Endothelial cell of hepatic sinusoid (primary cell): ENCODE data around the gene CCDC13.

ENCODE experiments used
- in situ Hi-C: cut with HindIII; loops from 2 replicates; pipeline ENCODE4 v1.10.0; 2017; ENCODE audit warnings: low sequenced_read_pairs

The CCDC13 gene

GRCh38 chr3:42755681-42756578 lies 17.1 kb downstream of the CCDC13 start:
- in situ Hi-C loops, result loop anchor here (5.0 to 25.0 kb wide), 2 partner anchors 44 to 131 kb away; partner anchors contain the start of gene CYP8B1

- in situ Hi-C loops, result loop anchor here (25.0 kb wide), 1 partner anchor 134 kb away; the partner anchor contains the start of gene CYP8B1
Observed at GRCh38 chr3:42753757-42754156, 19.3 kb downstream of the CCDC13 start.

GRCh38 chr3:42752961-42753360 lies 20.1 kb downstream of the CCDC13 start:
- in situ Hi-C loops, result loop anchor here (25.0 kb wide), 1 partner anchor 134 kb away; the partner anchor contains the start of gene CYP8B1

- in situ Hi-C loops, result loop anchor here (25.0 kb wide), 1 partner anchor 135 kb away; the partner anchor contains the start of gene CYP8B1
Observed at GRCh38 chr3:42752441-42752840, 20.6 kb downstream of the CCDC13 start.

DNA sequence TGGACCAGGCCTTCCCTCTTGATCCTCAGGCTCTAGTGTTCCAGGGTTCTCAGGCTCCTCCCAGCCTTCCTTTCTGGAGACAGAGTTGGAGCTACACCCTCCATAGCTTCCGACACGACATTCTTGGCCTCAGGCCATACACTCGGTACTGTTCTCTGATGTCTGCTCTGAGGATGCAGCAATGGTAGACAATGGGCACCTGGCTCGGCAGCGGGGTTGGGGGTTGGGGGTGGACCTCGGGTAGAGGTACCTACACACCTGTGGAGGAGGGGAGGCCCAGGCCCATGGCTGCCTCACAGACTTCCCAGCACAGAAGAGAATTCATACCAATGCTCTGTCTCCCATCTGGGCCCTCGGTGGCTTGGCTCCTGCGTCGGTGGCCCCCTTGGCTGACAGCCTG lies 21.4 kb downstream of the CCDC13 start:
- in situ Hi-C loops, result loop anchor here (25.0 kb wide), 1 partner anchor 136 kb away; the partner anchor contains the start of gene CYP8B1

GRCh38 chr3:42750834-42751233 lies 22.2 kb downstream of the CCDC13 start:
- in situ Hi-C loops, result loop anchor here (25.0 kb wide), 1 partner anchor 136 kb away; the partner anchor contains the start of gene CYP8B1

GRCh38 chr3:42749753-42750231 lies 23.3 kb downstream of the CCDC13 start:
- in situ Hi-C loops, result loop anchor here (25.0 kb wide), 1 partner anchor 138 kb away; the partner anchor contains the start of gene CYP8B1

GRCh38 chr3:42749025-42749752 lies 23.9 kb downstream of the CCDC13 start:
- in situ Hi-C loops, result no loop called here

- in situ Hi-C loops, result no loop called here
Observed at GRCh38 chr3:42747581-42747980, 25.5 kb downstream of the CCDC13 start.

DNA sequence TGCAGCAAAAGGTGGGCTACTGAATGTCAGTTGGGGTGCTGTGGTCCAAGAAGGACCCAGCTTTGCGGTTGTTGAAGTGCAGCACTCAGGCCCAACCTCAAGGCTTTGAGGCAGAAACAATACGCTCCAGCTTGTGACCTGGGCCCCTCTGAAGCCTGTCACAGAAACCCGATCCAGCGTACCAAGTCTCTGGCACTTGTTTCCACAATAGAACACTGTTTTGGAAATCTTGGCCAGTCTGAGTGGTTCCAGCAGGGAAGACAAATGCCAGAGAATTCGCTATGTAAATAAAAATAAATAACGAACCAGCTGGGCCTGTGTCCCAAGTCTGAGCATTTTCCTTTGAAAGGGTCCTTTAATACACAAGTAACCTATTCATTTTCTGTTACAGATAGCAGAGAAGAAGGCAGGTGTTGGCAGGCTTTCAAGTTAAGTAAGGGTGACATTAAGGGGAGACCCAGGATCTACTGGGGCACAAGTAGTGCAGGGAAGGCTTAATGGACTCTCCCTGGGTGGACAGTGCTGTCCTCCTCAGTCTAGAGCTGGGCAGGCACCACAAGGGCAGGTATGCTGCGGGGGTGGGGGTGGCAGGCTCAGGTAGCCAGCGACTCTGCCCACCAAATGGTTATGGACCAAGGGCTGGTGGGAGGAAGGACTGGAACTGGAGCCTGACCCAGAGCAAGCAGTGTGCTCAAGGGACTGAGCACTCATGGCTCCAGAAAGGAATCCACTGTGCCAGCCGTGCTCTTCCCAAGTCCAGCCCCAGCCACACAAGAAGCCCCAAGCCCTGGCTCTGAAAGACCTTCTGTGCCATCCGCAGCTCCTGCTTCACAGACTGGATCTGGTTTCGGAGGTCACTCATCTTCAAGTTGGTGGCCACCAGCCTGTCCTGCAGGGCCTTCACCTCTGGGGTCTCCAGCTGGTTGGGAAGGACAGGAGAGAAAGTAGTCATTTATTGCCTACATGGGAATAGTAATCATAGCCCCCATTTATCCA lies 26.3 kb downstream of the CCDC13 start:
- in situ Hi-C loops, result no loop called here

DNA sequence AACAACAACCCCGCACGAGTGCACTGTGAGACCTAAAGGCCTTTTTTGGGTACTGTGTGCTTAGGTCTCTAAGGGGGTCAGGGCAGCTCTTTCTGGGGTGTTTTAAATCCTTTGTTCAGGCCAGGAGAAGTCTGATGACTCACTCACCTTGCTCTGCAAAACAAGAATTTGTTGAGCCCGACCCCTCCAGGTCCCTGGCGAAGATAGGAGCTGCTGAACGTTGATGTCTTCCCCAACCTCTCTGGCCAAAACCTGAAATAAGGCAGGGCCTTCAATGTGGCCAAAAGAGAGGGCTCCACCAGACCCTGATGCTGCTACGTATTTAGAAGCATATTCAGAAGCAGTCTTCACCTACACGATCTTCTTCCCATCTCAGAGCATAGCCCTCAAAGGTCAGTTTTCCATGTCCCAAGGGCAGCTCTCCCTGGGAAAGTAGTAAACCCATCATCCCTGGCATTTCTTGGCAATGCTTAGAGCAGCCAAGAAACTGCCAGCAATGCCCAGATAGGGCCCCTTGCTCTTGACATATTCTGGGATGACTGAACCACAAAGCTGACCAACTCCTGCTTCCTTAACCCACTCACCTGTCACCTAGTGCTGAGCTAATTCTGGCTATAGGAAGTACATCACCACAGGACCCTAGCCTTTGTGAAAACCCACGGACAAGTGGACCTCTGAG lies 27.1 kb downstream of the CCDC13 start:
- in situ Hi-C loops, result no loop called here

DNA sequence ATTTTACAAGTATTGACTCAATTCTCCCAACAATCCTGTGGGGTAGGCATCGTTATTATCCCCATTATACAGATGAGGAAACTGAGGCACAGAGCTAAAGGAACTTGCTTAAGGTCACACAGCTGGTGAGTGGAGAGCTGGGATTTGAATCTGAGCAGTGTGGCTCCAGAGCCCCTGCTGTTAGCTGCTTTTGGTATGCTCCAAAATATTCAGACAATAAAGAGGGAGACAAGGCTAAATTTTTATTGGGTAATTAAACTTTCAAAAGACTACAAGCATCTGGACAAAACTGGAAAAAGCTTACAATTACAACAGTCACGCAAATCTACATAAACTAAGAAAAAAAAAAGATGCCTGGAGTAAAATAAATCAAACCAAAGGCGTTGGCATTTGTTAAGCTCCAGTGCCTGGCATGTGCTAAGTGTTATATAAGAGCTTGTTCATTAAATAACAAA lies 27.7 kb downstream of the CCDC13 start:
- in situ Hi-C loops, result no loop called here

GRCh38 chr3:42743204-42743995 lies 29.7 kb downstream of the CCDC13 start:
- in situ Hi-C loops, result no loop called here

DNA sequence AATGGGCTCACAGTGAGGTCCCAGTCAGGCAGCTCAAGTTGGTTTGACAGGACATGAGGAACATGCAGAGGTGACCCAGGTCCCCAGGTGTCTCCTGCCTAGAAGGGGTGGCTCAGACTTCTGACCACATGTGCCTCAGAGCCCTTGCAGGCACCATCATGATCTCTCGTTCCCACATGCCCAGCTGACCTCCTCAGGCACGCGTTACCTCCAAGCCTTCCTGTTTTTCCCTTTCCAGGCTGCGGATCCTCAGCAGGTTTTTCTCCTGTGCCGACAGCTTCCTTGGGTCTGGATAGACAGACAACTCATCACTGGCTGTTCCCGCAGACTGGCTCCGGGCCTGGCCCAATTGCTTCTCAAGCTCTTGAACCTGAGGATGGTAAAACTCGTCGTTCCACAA lies 30.4 kb downstream of the CCDC13 start:
- in situ Hi-C loops, result no loop called here

DNA sequence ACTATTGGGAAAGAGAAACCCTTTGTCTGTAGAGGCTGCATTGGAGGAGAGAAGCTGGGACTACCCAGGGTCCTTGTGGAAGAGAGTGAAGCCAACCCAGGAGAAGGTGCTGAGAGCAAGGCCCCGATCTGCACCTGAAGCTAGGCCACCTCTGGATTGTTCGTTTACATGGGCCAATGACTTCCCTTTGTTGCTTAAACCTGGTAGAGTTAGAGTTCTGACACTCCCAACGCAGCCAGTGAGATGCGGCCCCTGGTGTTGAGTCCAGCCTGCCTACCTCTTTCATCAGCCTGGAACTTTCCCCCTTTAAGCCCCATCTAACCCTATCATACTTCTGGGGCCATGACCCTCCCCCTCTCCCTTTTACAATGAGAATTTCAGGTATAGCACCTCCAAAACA lies 30.8 kb downstream of the CCDC13 start:
- in situ Hi-C loops, result no loop called here

- in situ Hi-C loops, result no loop called here
Observed at GRCh38 chr3:42741796-42742195, 31.3 kb downstream of the CCDC13 start.

- in situ Hi-C loops, result no loop called here
Observed at GRCh38 chr3:42739401-42740158, 33.5 kb downstream of the CCDC13 start.

DNA sequence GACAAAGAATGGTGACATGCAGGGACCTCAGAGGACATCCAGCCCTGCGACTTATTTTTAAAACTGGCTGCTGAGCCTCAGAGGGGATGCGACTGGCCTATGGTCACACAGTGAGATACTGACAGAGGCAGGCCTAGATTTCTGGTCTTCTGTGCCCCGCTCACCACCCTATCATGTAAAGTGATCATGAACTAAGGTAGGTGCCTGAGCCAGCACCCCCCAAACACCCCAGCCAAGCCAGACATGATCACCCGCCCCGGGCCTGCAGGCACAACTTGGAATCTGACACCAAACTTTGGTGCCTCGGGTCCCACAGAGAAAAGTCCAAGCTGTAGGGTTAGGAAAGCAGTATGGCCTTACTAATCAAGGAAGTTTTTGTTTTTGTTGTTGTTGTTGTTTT lies 36.5 kb downstream of the CCDC13 start:
- in situ Hi-C loops, result no loop called here
